Body of pancreas (tissue), 4 donors: ENCODE measurements around the gene ATRIP. TPM values are rescaled to one million over a fixed set of nuclear protein-coding genes. Genes with fewer than 3 reads are reported as not detected.

Source experiments
- ATAC-seq: fragments of 150-250 bp; one replicate; pipeline ENCODE4 v1.9.1; 2016
- DNase-seq, 4 donors: peaks; one replicate each; pipeline ENCODE4 v3.0.0-alpha.2; 2019
- H3K27ac ChIP-seq, 4 donors: fragments of 200-600 bp; sonication (generic); 1 replicate in 3 of 4; 2 replicates in 1 of 4; pipeline versions ENCODE4 v1.5.1 to v1.6.1; 2016 to 2019; ENCODE audit warnings: mild to moderate bottlenecking in 1 of 4, mixed read lengths in 1 of 4, moderate library complexity in 1 of 4
- H3K27me3 ChIP-seq, 2 donors: fragments of 200-600 bp; sonication (generic); one replicate each; pipeline ENCODE4 v1.6.0; 2016; ENCODE audit warnings: mild to moderate bottlenecking in 1 of 2
- H3K36me3 ChIP-seq, 2 donors: fragments of 200-600 bp; sonication (generic); replicated peaks in 1 of 2; 2 replicates each; pipeline ENCODE4 v1.5.1; 2016; ENCODE audit warnings: low read depth in 2 of 2; ENCODE audit not compliant: insufficient read depth in 1 of 2
- H3K4me1 ChIP-seq: fragments of 200-600 bp; sonication (generic); one replicate; pipeline ENCODE4 v1.6.0; 2016
- H3K4me3 ChIP-seq, 2 donors: fragments of 200-600 bp; sonication (generic); 1 replicate in 1 of 2; 2 replicates in 1 of 2; pipeline ENCODE4 v1.5.1; 2016 to 2019
- H3K9me3 ChIP-seq, 3 donors: fragments of 200-600 bp; sonication (generic); 1 replicate in 2 of 3; 2 replicates in 1 of 3; pipeline ENCODE4 v1.5.1; 2016
- POLR2A ChIP-seq, 3 donors: fragments of 450-650 bp; IDR thresholded peaks; one replicate each; pipeline ENCODE4 v1.6.1; 2016; ENCODE audit warnings: antibody characterized with exemption in 3 of 3, mild to moderate bottlenecking in 2 of 3
- WGBS, 2 donors: methylation state at CpG; one replicate each; pipeline ENCODE4 v1.1.5; 2017; 5-methylcytosine and 5-hydroxymethylcytosine counted together
- intact Hi-C: fragments of 100-400 bp; cut with DNase I; formaldehyde crosslinking; loops from one replicate; pipeline ENCODE4 v1.15.1; 2023
- total RNA-seq, 2 donors: library from RNA; depleted of rRNA; stranded (reverse); fragments of >200 nt; gene quantifications; one replicate each; pipeline ENCODE4 v1.1.0, GENCODE V29; 2016
- TF ChIP-seq, protein P1 (sequence below), 7 experiments: fragments of 450-650 bp in 4 of 7; fragments of 200-600 bp in 3 of 7; sonication (generic) in 3 of 7; IDR thresholded peaks; one replicate each; pipeline ENCODE4 v1.5.1; 2016 to 2019; ENCODE audit warnings: antibody characterized with exemption in 7 of 7

Gene ATRIP
- total RNA-seq, 2 donors from 2014 or later: 2.6 to 4.3 TPM

DNA sequence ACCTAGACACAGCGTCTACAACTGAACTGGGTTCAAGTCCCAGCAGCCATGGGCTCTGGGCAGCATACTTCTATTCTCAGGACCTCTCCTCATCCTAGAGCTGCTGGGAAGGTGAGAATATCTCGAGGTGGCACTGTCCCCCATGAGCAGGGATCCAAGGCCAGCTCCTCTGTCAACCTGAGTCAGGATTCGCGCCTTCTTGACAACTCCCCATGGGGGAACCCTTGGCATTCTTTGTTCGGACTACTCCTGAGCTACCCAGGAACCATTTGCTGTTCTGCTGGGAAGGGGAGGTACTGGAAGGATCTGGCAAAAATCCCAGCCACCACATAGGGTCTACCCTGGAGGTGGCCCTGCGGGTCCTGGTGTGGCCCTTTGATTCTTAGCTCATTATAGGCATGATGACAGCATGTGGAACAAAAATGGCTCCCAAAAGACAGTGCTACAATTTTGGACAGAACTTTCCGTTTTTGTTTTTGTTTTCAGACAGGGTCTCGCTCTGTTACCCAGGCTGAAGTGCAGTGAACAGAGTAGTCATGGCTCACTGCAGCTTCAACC lies 38.9 kb upstream of the ATRIP start:
- intact Hi-C loops: no loop called here
- no peak overlapping the region for H3K4me3 ChIP-seq
- no peak for TF ChIP-seq POLR2A (IDR thresholded peaks at IDR 0.05)
- TF ChIP-seq, protein P1, sequence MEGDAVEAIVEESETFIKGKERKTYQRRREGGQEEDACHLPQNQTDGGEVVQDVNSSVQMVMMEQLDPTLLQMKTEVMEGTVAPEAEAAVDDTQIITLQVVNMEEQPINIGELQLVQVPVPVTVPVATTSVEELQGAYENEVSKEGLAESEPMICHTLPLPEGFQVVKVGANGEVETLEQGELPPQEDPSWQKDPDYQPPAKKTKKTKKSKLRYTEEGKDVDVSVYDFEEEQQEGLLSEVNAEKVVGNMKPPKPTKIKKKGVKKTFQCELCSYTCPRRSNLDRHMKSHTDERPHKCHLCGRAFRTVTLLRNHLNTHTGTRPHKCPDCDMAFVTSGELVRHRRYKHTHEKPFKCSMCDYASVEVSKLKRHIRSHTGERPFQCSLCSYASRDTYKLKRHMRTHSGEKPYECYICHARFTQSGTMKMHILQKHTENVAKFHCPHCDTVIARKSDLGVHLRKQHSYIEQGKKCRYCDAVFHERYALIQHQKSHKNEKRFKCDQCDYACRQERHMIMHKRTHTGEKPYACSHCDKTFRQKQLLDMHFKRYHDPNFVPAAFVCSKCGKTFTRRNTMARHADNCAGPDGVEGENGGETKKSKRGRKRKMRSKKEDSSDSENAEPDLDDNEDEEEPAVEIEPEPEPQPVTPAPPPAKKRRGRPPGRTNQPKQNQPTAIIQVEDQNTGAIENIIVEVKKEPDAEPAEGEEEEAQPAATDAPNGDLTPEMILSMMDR (IDR thresholded peaks at IDR 0.05): no peak
- WGBS, 2 donors: 81 to 82% methylated on average over 8 of the region's 8 CpGs
- H3K27ac ChIP-seq: no peak overlapping the region
- DNase-seq (peak in 2 of 4 donors; percentile 0 to 4), ATAC-seq (no peak)
- peaks cover 16 to 18% of the 10 kb centered on the region in 2 donors for H3K36me3 ChIP-seq
- H3K27me3 ChIP-seq: no peaks in the 10 kb centered on the region
- H3K9me3 ChIP-seq: no peaks in the 10 kb centered on the region
- H3K4me1 ChIP-seq: peaks cover 1% of the 10 kb centered on the region

DNA sequence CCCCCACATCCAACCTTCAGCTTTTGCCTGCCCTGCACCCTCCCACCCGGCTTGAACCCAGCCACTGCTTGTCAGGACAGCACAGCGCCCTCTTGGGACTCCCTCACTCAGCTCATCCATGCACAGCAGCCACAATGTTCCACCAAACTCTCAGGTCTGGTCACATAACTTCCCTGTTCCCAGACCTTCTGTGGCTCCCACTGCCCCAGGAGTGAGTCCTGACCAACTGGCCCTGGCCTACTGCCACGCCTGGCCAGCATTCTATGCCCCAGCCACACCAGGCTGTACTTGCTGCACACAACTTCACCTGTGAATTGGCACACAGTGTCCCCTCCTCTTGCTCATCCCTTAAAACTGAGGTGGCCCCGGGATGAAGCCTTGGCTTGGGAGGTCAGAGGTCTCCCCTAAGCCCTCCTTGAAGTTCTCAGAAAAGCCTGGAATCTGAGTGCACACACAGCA lies 37.7 kb upstream of the ATRIP start:
- Histone ChIP-seq H3K27me3 (no peaks in the 10 kb centered on the region), H3K27ac (no peak overlapping the region), H3K4me1 (no peaks in the 10 kb centered on the region), H3K36me3 (peaks cover 16 to 18% of the 10 kb centered on the region in 2 donors), H3K4me3 (no peak overlapping the region), H3K9me3 (no peaks in the 10 kb centered on the region)
- no peak for ATAC-seq
- DNase-seq: peak in 3 of 4 donors; percentile 4 to 9 (median 8)
- intact Hi-C loops: no loop called here
- TF ChIP-seq, protein P1 (IDR thresholded peaks at IDR 0.05): no peak
- no peak for TF ChIP-seq POLR2A (IDR thresholded peaks at IDR 0.05)
- WGBS, 2 donors: 90% methylated on average over 4 of the region's 4 CpGs

DNA sequence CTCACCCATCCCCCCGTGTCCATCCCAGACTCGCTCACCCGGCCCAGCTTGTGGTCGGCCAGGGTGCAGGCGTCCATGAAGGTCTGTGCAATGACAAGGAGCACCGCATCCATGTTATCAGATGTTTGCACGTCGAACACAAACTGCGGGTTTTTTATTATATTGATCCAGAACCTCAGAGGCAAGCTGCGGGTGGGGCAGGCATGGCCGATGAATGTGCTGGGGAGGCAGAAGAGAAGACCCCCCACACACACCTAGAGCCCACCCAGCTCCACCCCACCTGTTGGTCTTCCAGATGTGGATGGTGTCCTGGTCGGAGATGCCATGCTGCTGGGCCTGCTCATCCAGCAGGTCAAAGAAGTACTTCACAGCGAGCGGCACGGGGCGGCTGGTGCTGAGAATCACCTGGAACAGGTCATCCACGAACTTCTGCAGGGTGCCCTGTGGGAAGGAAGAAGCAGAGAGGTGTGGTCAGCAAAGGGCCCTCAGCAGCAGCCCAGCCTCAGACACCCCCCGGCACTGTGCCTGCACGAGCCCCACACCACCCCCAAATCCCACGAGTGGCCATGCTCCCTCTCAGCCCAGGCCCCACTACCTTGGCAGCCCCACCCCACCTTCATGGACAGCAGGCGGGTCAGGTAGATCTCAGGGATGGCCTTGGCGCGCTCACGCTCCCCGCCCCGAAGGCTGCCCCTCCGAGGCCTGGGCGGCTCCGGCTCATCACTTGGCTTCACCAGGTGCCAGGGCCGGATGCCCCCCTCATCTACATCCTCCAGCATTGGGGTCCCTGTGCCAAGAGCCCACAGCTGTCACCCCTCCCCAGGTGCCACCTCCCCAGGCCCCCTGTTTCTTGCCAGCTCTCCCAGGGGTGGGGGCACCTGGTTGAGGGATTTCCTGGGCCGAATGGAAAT lies 37.0 kb upstream of the ATRIP start:
- Histone ChIP-seq H3K4me3 (no peak overlapping the region), H3K27ac (no peak overlapping the region), H3K36me3 (peaks cover 12 to 17% of the 10 kb centered on the region in 2 donors), H3K9me3 (no peaks in the 10 kb centered on the region), H3K27me3 (no peaks in the 10 kb centered on the region), H3K4me1 (no peaks in the 10 kb centered on the region)
- intact Hi-C loops: no loop called here
- ATAC-seq: no peak
- TF ChIP-seq, protein P1 (IDR thresholded peaks at IDR 0.05): no peak
- no peak for TF ChIP-seq POLR2A (IDR thresholded peaks at IDR 0.05)
- WGBS, 2 donors: 83 to 87% methylated on average over 12 to 31 of the region's 31 CpGs
- peak; percentile 1 to 10 (median 6) for DNase-seq

DNA sequence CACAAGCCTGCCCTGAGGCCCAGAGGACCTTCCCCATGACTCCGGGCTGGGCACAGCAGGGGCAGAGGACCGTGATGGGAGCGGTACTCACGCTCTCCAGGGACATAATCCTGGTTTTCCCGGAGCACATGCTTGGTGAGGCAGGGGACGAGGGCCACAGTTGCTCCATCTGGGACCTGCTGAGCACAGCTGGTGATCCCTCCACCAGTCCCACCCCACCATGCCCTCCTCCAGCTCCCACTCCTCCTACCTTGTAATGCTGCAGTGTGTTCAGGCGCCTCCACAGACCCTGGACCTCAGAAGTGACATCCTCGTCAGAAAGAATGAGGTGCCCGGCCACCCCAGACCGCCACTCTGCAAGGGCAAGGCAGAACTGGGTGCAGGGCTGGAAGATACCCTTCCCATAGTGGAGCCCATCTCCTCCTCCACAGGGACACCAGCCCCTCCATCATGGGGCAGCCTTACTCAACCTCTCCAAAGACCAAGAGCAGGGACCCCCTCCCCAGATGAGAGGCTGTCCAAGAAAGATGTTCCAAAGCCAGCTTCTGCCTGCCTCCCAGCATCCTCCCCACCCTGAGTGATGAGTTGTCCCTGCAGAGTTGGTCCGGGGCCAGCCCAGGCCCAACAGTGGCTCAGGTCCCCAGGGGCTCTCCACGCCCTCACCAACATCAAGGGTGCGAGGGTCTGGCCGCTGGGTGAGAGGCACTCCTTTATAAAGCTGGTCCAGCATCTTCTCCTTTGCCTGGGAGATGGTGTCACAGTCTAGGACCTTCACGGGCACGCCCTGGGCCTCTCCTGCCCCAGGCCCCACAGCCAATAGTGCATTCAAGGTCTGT lies 36.1 kb upstream of the ATRIP start:
- intact Hi-C loops: no loop called here
- peaks cover 12 to 22% of the 10 kb centered on the region in 2 donors for H3K36me3 ChIP-seq
- H3K4me1 ChIP-seq: no peaks in the 10 kb centered on the region
- H3K9me3 ChIP-seq: no peaks in the 10 kb centered on the region
- H3K4me3 ChIP-seq: no peak overlapping the region
- WGBS, 2 donors: 92 to 93% methylated on average over 4 to 16 of the region's 16 CpGs
- H3K27me3 ChIP-seq: no peaks in the 10 kb centered on the region
- TF ChIP-seq, protein P1 (IDR thresholded peaks at IDR 0.05): no peak
- no peak for TF ChIP-seq POLR2A (IDR thresholded peaks at IDR 0.05)
- no peak for ATAC-seq
- peak in 3 of 4 donors; percentile 3 to 9 (median 8) for DNase-seq
- H3K27ac ChIP-seq: no peak overlapping the region
